Upper lobe of left lung (tissue), 6 donors: ENCODE data around the gene PCSK2. TPM values are rescaled to one million over a fixed set of nuclear protein-coding genes. Genes with fewer than 3 reads are reported as not detected.

Experiments used
- ATAC-seq, 2 donors: fragments of 200-7000 bp; cut with Tn5 transposase; one replicate each; pipeline ENCODE4 v1.9.1; 2022; ENCODE audit warnings: mild to moderate bottlenecking in 2 of 2, moderate library complexity in 2 of 2; ENCODE audit not compliant: low FRiP score in 2 of 2
- DNase-seq, 2 donors: peaks; one replicate each; pipeline ENCODE4 v3.0.0-alpha.2; 2019 to 2020
- H3K27ac ChIP-seq, 4 donors: fragments of 200-600 bp; sonication (generic); one replicate each; pipeline ENCODE4 v1.5.1; 2016 to 2019
- H3K27me3 ChIP-seq, 4 donors: fragments of 200-600 bp; sonication (generic); one replicate each; pipeline ENCODE4 v1.5.1; 2017 to 2019
- H3K36me3 ChIP-seq, 4 donors: fragments of 200-600 bp; sonication (generic); one replicate each; pipeline ENCODE4 v1.5.1; 2016 to 2019
- H3K4me1 ChIP-seq, 4 donors: fragments of 200-600 bp; sonication (generic); one replicate each; pipeline ENCODE4 v1.5.1; 2018 to 2019
- H3K4me3 ChIP-seq, 4 donors: fragments of 200-600 bp; sonication (generic); one replicate each; pipeline ENCODE4 v1.5.1; 2017 to 2019; ENCODE audit warnings: mild to moderate bottlenecking in 2 of 4, moderate library complexity in 1 of 4
- H3K9me3 ChIP-seq, 4 donors: fragments of 200-600 bp; sonication (generic); one replicate each; pipeline ENCODE4 v1.5.1; 2018 to 2019
- EP300 ChIP-seq, 4 donors: sonication (generic); formaldehyde crosslinking; IDR thresholded peaks; one replicate each; pipeline ENCODE4 v1.5.1; 2017; ENCODE audit warnings: antibody characterized with exemption in 4 of 4, control low read depth in 2 of 4
- POLR2A ChIP-seq, 4 donors: fragments of 450-650 bp; IDR thresholded peaks; one replicate each; pipeline ENCODE4 v1.5.1; 2016 to 2017; ENCODE audit warnings: antibody characterized with exemption in 4 of 4, mild to moderate bottlenecking in 2 of 4
- POLR2AphosphoS5 ChIP-seq, 2 donors: sonication (generic); formaldehyde crosslinking; IDR thresholded peaks; one replicate each; pipeline ENCODE4 v1.5.1; 2017; ENCODE audit warnings: antibody characterized with exemption in 2 of 2
- WGBS, 2 donors: methylation state at CpG; one replicate each; pipeline ENCODE4 v1.1.5; 2017 to 2018; 5-methylcytosine and 5-hydroxymethylcytosine counted together
- total RNA-seq, 6 donors: library from RNA; depleted of rRNA in 4 of 6; stranded (reverse); fragments of >200 nt in 4 of 6; gene quantifications; one replicate each; pipeline versions ENCODE4 v1.1.0 to v1.2.1, GENCODE V29; 2016 to 2021
- TF ChIP-seq, protein P1 (sequence below), 6 experiments: fragments of 450-650 bp in 4 of 6; fragments of 200-600 bp in 2 of 6; sonication (generic) in 2 of 6; IDR thresholded peaks; one replicate each; pipeline ENCODE4 v1.5.1; 2016 to 2019; ENCODE audit warnings: antibody characterized with exemption in 6 of 6
- donor health status: DM: no; HTN: no; CAD: no; lungs with moderate emphysema.
- donor health status: DM: no; HTN: yes; CAD: no; lungs with severe emphysema.

PCSK2 gene
- total RNA-seq, 6 donors from 2014 or later: 1.4 to 75.3 (median 15.9) TPM

DNA sequence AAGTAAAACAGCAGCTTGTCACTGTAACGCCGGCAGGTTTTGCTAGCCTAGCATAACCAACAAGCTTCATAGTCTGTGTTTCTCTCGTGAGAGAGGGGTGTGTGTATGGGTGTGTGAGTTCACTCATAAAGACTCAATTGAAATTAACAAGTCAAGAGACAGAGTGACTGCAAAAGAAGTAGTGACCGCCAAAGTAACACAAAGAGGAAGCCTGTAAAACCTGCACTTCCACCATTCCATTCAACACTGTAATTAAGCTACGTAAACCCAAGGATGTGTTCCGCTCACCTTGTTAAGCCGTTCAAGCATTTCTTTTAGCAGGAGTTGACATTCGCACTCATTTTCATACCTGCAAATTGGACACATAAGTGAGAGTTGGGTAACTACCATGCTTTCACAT is 297.7 kb downstream of the PCSK2 start:
- Histone ChIP-seq H3K27me3 (no peaks in the 10 kb centered on the region), H3K9me3 (no peaks in the 10 kb centered on the region), H3K36me3 (no peaks in the 10 kb centered on the region), H3K4me3 (no peak overlapping the region), H3K4me1 (peaks cover 0 to 9% (median 6%) of the 10 kb centered on the region in 4 donors), H3K27ac (no peak overlapping the region)
- ATAC-seq: no peak
- TF ChIP-seq POLR2AphosphoS5 (IDR thresholded peaks at IDR 0.05) (no peak), EP300 (IDR thresholded peaks at IDR 0.05) (no peak), POLR2A (IDR thresholded peaks at IDR 0.05) (no peak)
- TF ChIP-seq, protein P1, sequence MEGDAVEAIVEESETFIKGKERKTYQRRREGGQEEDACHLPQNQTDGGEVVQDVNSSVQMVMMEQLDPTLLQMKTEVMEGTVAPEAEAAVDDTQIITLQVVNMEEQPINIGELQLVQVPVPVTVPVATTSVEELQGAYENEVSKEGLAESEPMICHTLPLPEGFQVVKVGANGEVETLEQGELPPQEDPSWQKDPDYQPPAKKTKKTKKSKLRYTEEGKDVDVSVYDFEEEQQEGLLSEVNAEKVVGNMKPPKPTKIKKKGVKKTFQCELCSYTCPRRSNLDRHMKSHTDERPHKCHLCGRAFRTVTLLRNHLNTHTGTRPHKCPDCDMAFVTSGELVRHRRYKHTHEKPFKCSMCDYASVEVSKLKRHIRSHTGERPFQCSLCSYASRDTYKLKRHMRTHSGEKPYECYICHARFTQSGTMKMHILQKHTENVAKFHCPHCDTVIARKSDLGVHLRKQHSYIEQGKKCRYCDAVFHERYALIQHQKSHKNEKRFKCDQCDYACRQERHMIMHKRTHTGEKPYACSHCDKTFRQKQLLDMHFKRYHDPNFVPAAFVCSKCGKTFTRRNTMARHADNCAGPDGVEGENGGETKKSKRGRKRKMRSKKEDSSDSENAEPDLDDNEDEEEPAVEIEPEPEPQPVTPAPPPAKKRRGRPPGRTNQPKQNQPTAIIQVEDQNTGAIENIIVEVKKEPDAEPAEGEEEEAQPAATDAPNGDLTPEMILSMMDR (IDR thresholded peaks at IDR 0.05): no peak
- DNase-seq: no peak
- 65 to 76% methylated on average over 8 of the region's 8 CpGs for WGBS, 2 donors

DNA sequence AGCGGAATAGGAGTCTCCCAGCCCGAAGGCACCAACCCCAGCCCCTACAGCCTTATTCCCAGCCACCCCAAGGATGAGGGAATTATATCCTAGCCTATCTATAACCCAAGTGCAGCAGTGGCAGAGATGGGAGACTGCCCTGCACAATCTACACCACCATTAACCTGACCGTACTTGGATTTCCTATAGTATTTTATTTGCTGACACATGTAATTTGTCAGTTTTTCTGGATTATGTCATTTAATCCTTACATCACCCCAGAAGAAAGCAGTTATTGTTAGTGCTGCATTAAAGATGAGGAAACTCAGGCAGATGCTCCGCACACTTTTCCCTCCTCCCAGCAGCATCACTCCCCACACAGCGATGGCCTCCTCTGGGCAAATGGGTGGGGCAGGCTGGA is 298.3 kb downstream of the PCSK2 start:
- H3K27me3 ChIP-seq: no peaks in the 10 kb centered on the region
- 89 to 97% methylated on average over 5 of the region's 5 CpGs for WGBS, 2 donors
- H3K9me3 ChIP-seq: no peaks in the 10 kb centered on the region
- H3K4me1 ChIP-seq: peaks cover 1 to 9% (median 5%) of the 10 kb centered on the region in 4 donors
- no peak overlapping the region for H3K27ac ChIP-seq
- H3K36me3 ChIP-seq: no peaks in the 10 kb centered on the region
- DNase-seq (no peak), ATAC-seq (no peak)
- H3K4me3 ChIP-seq: no peak overlapping the region
- TF ChIP-seq POLR2AphosphoS5 (IDR thresholded peaks at IDR 0.05) (no peak), EP300 (IDR thresholded peaks at IDR 0.05) (no peak), POLR2A (IDR thresholded peaks at IDR 0.05) (no peak)
- TF ChIP-seq, protein P1 (IDR thresholded peaks at IDR 0.05): no peak

DNA sequence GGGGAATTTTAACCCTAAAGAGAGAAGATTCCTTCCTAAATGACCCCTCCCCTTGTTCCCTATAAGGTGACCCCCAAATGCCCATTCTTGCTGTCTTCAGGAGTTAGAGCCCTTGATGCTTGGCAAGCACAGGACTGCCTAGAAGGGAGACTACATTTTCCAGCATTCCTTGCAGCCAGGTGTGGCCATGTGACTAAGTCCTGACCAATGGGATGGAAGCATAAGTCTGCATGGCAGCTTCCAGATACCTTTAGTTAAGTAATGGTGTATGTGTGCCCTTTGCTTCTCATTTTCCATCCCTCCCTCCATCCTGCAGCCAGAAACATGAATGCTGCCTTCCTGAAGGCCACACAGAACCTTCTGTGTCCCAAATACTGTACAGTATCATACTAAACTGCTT is 298.8 kb downstream of the PCSK2 start:
- DNase-seq (peak in 1 of 2 donors; percentile 53), ATAC-seq (no peak)
- no peak overlapping the region for H3K27ac ChIP-seq
- TF ChIP-seq POLR2A (IDR thresholded peaks at IDR 0.05) (no peak), EP300 (IDR thresholded peaks at IDR 0.05) (no peak), POLR2AphosphoS5 (IDR thresholded peaks at IDR 0.05) (no peak)
- TF ChIP-seq, protein P1 (IDR thresholded peaks at IDR 0.05): no peak
- H3K4me1 ChIP-seq: peaks cover 5 to 10% (median 6%) of the 10 kb centered on the region in 4 donors
- H3K9me3 ChIP-seq: no peaks in the 10 kb centered on the region
- H3K27me3 ChIP-seq: no peaks in the 10 kb centered on the region
- no peak overlapping the region for H3K4me3 ChIP-seq
- no peaks in the 10 kb centered on the region for H3K36me3 ChIP-seq

- no peaks in the 10 kb centered on the region for H3K9me3 ChIP-seq
- no peaks in the 10 kb centered on the region for H3K27me3 ChIP-seq
- no peak for DNase-seq
Observed at GRCh38 chr20:17529586-17529985, 302.7 kb downstream of the PCSK2 start.

GRCh38 chr20:17530153-17530552 is 303.3 kb downstream of the PCSK2 start:
- Histone ChIP-seq H3K36me3 (no peaks in the 10 kb centered on the region), H3K4me1 (peaks cover 3 to 28% (median 8%) of the 10 kb centered on the region in 4 donors), H3K27ac (peak overlapping the region in 1 of 4 donors; percentile 84), H3K27me3 (no peaks in the 10 kb centered on the region), H3K4me3 (peak overlapping the region in 1 of 4 donors; percentile 64), H3K9me3 (no peaks in the 10 kb centered on the region)
- no peak for ATAC-seq
- 79 to 86% methylated on average over 7 of the region's 7 CpGs for WGBS, 2 donors
- DNase-seq: no peak
- no peak for TF ChIP-seq POLR2A (IDR thresholded peaks at IDR 0.05)
- TF ChIP-seq, protein P1 (IDR thresholded peaks at IDR 0.05): no peak
- no peak for TF ChIP-seq POLR2AphosphoS5 (IDR thresholded peaks at IDR 0.05)
- TF ChIP-seq EP300 (IDR thresholded peaks at IDR 0.05): no peak

More at GRCh38 chr20:17529586-17529985, 302.7 kb downstream of the PCSK2 start:
- Histone ChIP-seq H3K4me3 (no peak overlapping the region), H3K4me1 (peaks cover 3 to 28% (median 9%) of the 10 kb centered on the region in 4 donors), H3K27ac (no peak overlapping the region), H3K36me3 (no peaks in the 10 kb centered on the region)
- ATAC-seq: no peak
- no peak for TF ChIP-seq POLR2AphosphoS5 (IDR thresholded peaks at IDR 0.05)
- TF ChIP-seq POLR2A (IDR thresholded peaks at IDR 0.05): no peak
- TF ChIP-seq EP300 (IDR thresholded peaks at IDR 0.05): no peak
- TF ChIP-seq, protein P1 (IDR thresholded peaks at IDR 0.05): no peak
